Activated CD8-positive, alpha-beta memory T cell treated with anti-CD3 and anti-CD28 coated beads for 4 hours (primary cell): ENCODE results near the gene NANOGP8.

Experiments
- DNase-seq, 2 donors: peaks; one replicate each; pipeline ENCODE4 v3.0.0-alpha.2; 2020; ENCODE audit warnings: low read depth in 2 of 2

The NANOGP8 gene

GRCh38 chr15:35061161-35061824, 23.8 kb downstream of the NANOGP8 start:
- no peak for DNase-seq

GRCh38 chr15:35060591-35060990, 24.5 kb downstream of the NANOGP8 start:
- DNase-seq, result no peak

GRCh38 chr15:35058534-35059054, 26.5 kb downstream of the NANOGP8 start:
- DNase-seq, result no peak

GRCh38 chr15:35055416-35056105, 29.5 kb downstream of the NANOGP8 start:
- DNase-seq, result no peak

GRCh38 chr15:35054380-35054779, 30.7 kb downstream of the NANOGP8 start:
- DNase-seq, result no peak

DNA sequence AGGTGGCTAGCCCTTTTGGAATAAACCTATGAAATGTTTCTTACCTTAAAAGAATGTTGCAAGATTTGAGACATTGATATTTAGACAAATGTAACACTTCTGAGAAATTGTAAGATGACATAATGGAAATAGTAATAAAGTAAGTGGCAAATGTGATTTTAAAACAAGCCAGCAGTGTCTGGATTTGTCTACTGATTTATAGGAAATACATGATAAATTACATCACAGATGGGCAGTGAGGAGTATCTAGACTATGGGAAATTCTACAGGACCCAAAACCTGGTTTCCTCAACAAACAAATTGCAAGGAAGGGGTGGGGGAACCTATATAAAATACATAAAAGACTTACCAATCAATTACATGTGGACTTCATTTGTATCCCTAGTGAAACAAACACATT, 37.1 kb downstream of the NANOGP8 start:
- DNase-seq, result no peak

- no peak for DNase-seq
Measured at GRCh38 chr15:35047528-35047927, 37.6 kb downstream of the NANOGP8 start.

DNA sequence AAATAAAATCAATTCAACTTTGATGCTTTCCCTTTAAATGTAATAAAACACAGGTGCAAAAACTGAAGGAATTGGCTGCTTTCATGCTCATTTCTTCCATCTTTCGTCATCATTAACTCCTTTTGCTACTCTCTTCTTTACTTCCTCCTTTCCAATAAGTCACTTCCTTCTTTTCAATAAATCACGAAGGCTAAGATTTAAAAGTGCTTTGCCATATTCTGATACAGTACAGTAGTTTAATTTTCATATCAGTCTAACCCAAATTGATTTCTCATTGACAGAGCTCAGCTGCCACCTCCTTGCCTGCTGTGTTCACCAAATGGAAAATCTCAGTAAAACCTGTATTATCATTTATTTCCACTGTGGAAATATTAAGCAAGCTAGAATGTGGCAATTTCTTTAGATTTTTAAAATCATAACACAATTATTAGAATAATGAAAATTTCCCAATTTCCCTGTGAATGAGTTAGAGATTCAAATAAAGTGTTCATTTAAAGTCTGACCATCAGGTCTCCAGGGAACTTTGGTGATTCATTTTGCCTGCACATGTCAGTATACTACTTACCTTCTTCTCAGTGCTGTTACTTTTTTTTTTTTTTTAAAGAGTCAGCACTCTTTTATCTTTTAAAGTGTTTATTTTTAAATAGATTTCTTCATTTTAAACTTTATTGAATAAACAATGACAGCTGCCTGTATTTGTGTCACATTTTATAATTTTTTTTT, 41.6 kb downstream of the NANOGP8 start:
- no peak for DNase-seq

- no peak for DNase-seq
Measured at GRCh38 chr15:35040339-35041255, 44.5 kb downstream of the NANOGP8 start.

GRCh38 chr15:35038626-35039451, 46.3 kb downstream of the NANOGP8 start:
- no peak for DNase-seq
